GM19025 (cell line): ENCODE measurements around the gene RPTOR.

Experiments used
- ATAC-seq: cut with Tn5 transposase; IDR thresholded peaks from one replicate; pipeline ENCODE4 v1.9.1; 2021; ENCODE audit warnings: mild to moderate bottlenecking, low read depth, moderate library complexity; ENCODE audit not compliant: unreplicated experiment

RPTOR gene

GRCh38 chr17:80771612-80772005 is 227.0 kb downstream of the RPTOR start:
- ATAC-seq, result no peak

GRCh38 chr17:80772906-80773242 is 228.2 kb downstream of the RPTOR start:
- no peak for ATAC-seq

- no peak for ATAC-seq
These were observed 228.8 kb downstream of the RPTOR start for GRCh38 chr17:80773243-80773991.

GRCh38 chr17:80774146-80774545 is 229.5 kb downstream of the RPTOR start:
- no peak for ATAC-seq

GRCh38 chr17:80774643-80775281 is 230.1 kb downstream of the RPTOR start:
- no peak for ATAC-seq

GRCh38 chr17:80775863-80776262 is 231.2 kb downstream of the RPTOR start:
- no peak for ATAC-seq

- no peak for ATAC-seq
These were observed 232.6 kb downstream of the RPTOR start for GRCh38 chr17:80777274-80777673.

GRCh38 chr17:80778716-80779115 is 234.1 kb downstream of the RPTOR start:
- ATAC-seq, result no peak

GRCh38 chr17:80779336-80779735 is 234.7 kb downstream of the RPTOR start:
- ATAC-seq, result no peak

- ATAC-seq, result no peak
These were observed 235.3 kb downstream of the RPTOR start for GRCh38 chr17:80779961-80780380.

GRCh38 chr17:80780381-80781198 is 236.0 kb downstream of the RPTOR start:
- ATAC-seq, result no peak

- no peak for ATAC-seq
These were observed 236.6 kb downstream of the RPTOR start for GRCh38 chr17:80781211-80781610.

GRCh38 chr17:80781807-80782277 is 237.2 kb downstream of the RPTOR start:
- ATAC-seq, result no peak

GRCh38 chr17:80782536-80783427 is 238.1 kb downstream of the RPTOR start:
- no peak for ATAC-seq

- ATAC-seq, result no peak
These were observed 238.8 kb downstream of the RPTOR start for GRCh38 chr17:80783486-80783885.

GRCh38 chr17:80783971-80784370 is 239.3 kb downstream of the RPTOR start:
- no peak for ATAC-seq

GRCh38 chr17:80785477-80786178 is 241.0 kb downstream of the RPTOR start:
- ATAC-seq, result no peak

- ATAC-seq, result no peak
These were observed 241.8 kb downstream of the RPTOR start for GRCh38 chr17:80786470-80786869.

GRCh38 chr17:80786887-80787286 is 242.2 kb downstream of the RPTOR start:
- no peak for ATAC-seq

GRCh38 chr17:80787881-80788280 is 243.2 kb downstream of the RPTOR start:
- ATAC-seq, result no peak
